HEK293 (cell line): ENCODE data around the gene CACNA1B.
"Not testable (repeated sequence)": the region's sequence is repeated elsewhere in the genome, so short reads cannot be mapped to it uniquely, and the experiment has no call there.

Experiments used
- CTCF ChIA-PET: fragments of 350-600 bp; formaldehyde crosslinking; extraction: SDS; loops from one replicate; lab custom pipeline; 2021; ENCODE audit warnings: antibody characterized with exemption; lab: Yijun Ruan, JAX
- POLR2A ChIA-PET: fragments of 300-600 bp; formaldehyde crosslinking; extraction: SDS; loops from one replicate; lab custom pipeline; 2020; ENCODE audit warnings: antibody characterized with exemption, inconsistent platforms; lab: Yijun Ruan, JAX
- H3K27ac ChIP-seq: fragments of 200-500 bp; sonication (Bioruptor generic); 2 replicates; pipeline ENCODE4 v1.5.1; 2014; ENCODE audit warnings: low read depth, low read length, control low read depth, inconsistent platforms; ENCODE audit errors: extremely low read depth
- H3K36me3 ChIP-seq, 2 experiments: fragments of 200-500 bp in 1 of 2; sonication (Bioruptor generic) in 1 of 2; 1 replicate in 1 of 2; 2 replicates in 1 of 2; pipeline ENCODE4 v1.5.1; 2014 to 2017; ENCODE audit warnings: inconsistent platforms in 2 of 2, low read length in 2 of 2; ENCODE audit not compliant: control insufficient read depth in 2 of 2, insufficient read depth in 1 of 2
- H3K4me1 ChIP-seq: fragments of 200-500 bp; sonication (Bioruptor generic); 2 replicates; pipeline ENCODE4 v1.5.1; 2014; ENCODE audit warnings: mild to moderate bottlenecking, low read length, inconsistent platforms; ENCODE audit not compliant: control insufficient read depth, insufficient read depth
- H3K4me3 ChIP-seq: 2 replicates; pipeline ENCODE4 v1.5.1; 2011; ENCODE audit warnings: low read depth, mild to moderate bottlenecking, control low read depth, low read length, moderate library complexity
- H3K9me3 ChIP-seq: fragments of 200-500 bp; sonication (Bioruptor generic); 2 replicates; pipeline ENCODE4 v1.5.1; 2014; ENCODE audit warnings: low read depth, low read length, inconsistent platforms; ENCODE audit not compliant: control insufficient read depth, insufficient read depth
- ELK4 ChIP-seq: IDR thresholded peaks from 2 replicates; pipeline ENCODE4 v1.6.1; 2011; ENCODE audit warnings: mild to moderate bottlenecking, low read depth, low read length, borderline replicate concordance
- KLF9 ChIP-seq: fragments of 450-650 bp; formaldehyde crosslinking; IDR thresholded peaks from 2 replicates; pipeline ENCODE4 v1.5.1; 2016; ENCODE audit warnings: missing biosample characterization, missing genetic modification characterization, low read depth
- MYNN ChIP-seq: fragments of 450-650 bp; formaldehyde crosslinking; IDR thresholded peaks from 2 replicates; pipeline ENCODE4 v1.5.1; 2016; ENCODE audit warnings: missing biosample characterization, missing genetic modification characterization, borderline replicate concordance
- OSR2 ChIP-seq: fragments of 450-650 bp; formaldehyde crosslinking; IDR thresholded peaks from 2 replicates; pipeline ENCODE4 v1.5.1; 2016; ENCODE audit warnings: missing biosample characterization, missing genetic modification characterization
- PRDM6 ChIP-seq: fragments of 450-650 bp; formaldehyde crosslinking; IDR thresholded peaks from 2 replicates; pipeline ENCODE4 v1.5.1; 2017; ENCODE audit warnings: missing biosample characterization, missing genetic modification characterization
- SCRT1 ChIP-seq: fragments of 450-650 bp; formaldehyde crosslinking; IDR thresholded peaks from 2 replicates; pipeline ENCODE4 v1.5.1; 2016; ENCODE audit warnings: missing biosample characterization, missing genetic modification characterization, borderline replicate concordance
- SP2 ChIP-seq: fragments of 450-650 bp; formaldehyde crosslinking; IDR thresholded peaks from 2 replicates; pipeline ENCODE4 v1.5.1; 2016; ENCODE audit warnings: missing biosample characterization, missing genetic modification characterization
- WT1 ChIP-seq: fragments of 450-650 bp; formaldehyde crosslinking; IDR thresholded peaks from 2 replicates; pipeline ENCODE4 v1.5.1; 2016; ENCODE audit warnings: missing biosample characterization, missing genetic modification characterization
- ZBTB20 ChIP-seq: fragments of 450-650 bp; formaldehyde crosslinking; IDR thresholded peaks from 2 replicates; pipeline ENCODE4 v1.5.1; 2016; ENCODE audit warnings: missing biosample characterization, missing genetic modification characterization
- ZBTB48 ChIP-seq: fragments of 450-650 bp; formaldehyde crosslinking; IDR thresholded peaks from 2 replicates; pipeline ENCODE4 v1.5.1; 2016; ENCODE audit warnings: missing biosample characterization, missing genetic modification characterization
- ZFHX2 ChIP-seq: fragments of 450-650 bp; formaldehyde crosslinking; conservative IDR thresholded peaks from 2 replicates; pipeline ENCODE4 v1.5.1; 2016; ENCODE audit warnings: missing biosample characterization, missing genetic modification characterization
- ZIC2 ChIP-seq: fragments of 450-650 bp; formaldehyde crosslinking; IDR thresholded peaks from 2 replicates; pipeline ENCODE4 v1.5.1; 2016; ENCODE audit warnings: missing biosample characterization, missing genetic modification characterization
- ZNF214 ChIP-seq: fragments of 450-650 bp; formaldehyde crosslinking; IDR thresholded peaks from 2 replicates; pipeline ENCODE4 v1.5.1; 2017; ENCODE audit warnings: missing biosample characterization, mild to moderate bottlenecking, missing genetic modification characterization, borderline replicate concordance
- ZNF311 ChIP-seq: fragments of 450-650 bp; formaldehyde crosslinking; IDR thresholded peaks from 2 replicates; pipeline ENCODE4 v1.5.1; 2017; ENCODE audit warnings: missing biosample characterization, missing genetic modification characterization, borderline replicate concordance
- ZNF394 ChIP-seq: fragments of 450-650 bp; formaldehyde crosslinking; IDR thresholded peaks from 2 replicates; pipeline ENCODE4 v1.5.1; 2016; ENCODE audit warnings: missing biosample characterization, missing genetic modification characterization, mild to moderate bottlenecking, moderate library complexity, borderline replicate concordance
- ZNF416 ChIP-seq: fragments of 450-650 bp; formaldehyde crosslinking; IDR thresholded peaks from 2 replicates; pipeline ENCODE4 v1.5.1; 2016; ENCODE audit warnings: missing biosample characterization, missing genetic modification characterization
- ZNF544 ChIP-seq: fragments of 450-650 bp; formaldehyde crosslinking; IDR thresholded peaks from 2 replicates; pipeline ENCODE4 v1.5.0; 2017; ENCODE audit warnings: missing biosample characterization, missing genetic modification characterization
- ZNF626 ChIP-seq: fragments of 450-650 bp; sonication (Bioruptor Pico); formaldehyde crosslinking; IDR thresholded peaks from 2 replicates; pipeline ENCODE4 v1.5.1; 2018; ENCODE audit warnings: missing biosample characterization, missing genetic modification characterization, inconsistent platforms
- ZNF701 ChIP-seq: fragments of 450-650 bp; formaldehyde crosslinking; IDR thresholded peaks from 2 replicates; pipeline ENCODE4 v1.5.1; 2016; ENCODE audit warnings: missing biosample characterization, missing genetic modification characterization
- ZSCAN18 ChIP-seq: fragments of 450-650 bp; formaldehyde crosslinking; IDR thresholded peaks from 2 replicates; pipeline ENCODE4 v1.5.1; 2016; ENCODE audit warnings: missing biosample characterization, missing genetic modification characterization
- TF ChIP-seq, protein P1 (sequence below): fragments of 450-650 bp; formaldehyde crosslinking; IDR thresholded peaks from 2 replicates; pipeline ENCODE4 v1.5.1; 2016; ENCODE audit warnings: missing biosample characterization, missing genetic modification characterization

The CACNA1B gene

GRCh38 chr9:137881591-137882505, 4.3 kb downstream of the CACNA1B start:
- Histone ChIP-seq H3K9me3 (no peaks in the 10 kb centered on the region), H3K36me3 (no peaks in the 10 kb centered on the region), H3K4me3 (no peak overlapping the region), H3K27ac (no peak overlapping the region), H3K4me1 (no peaks in the 10 kb centered on the region)
- ChIA-PET CTCF (interaction anchor here (0.7 to 1.1 kb wide), 3 partner anchors 116 to 177 kb away, joined by 3 to 5 read pairs (median 3); no protein-coding TSS in a partner anchor), POLR2A (interaction anchor here (1.2 kb wide), 1 partner anchor 18 kb away, joined by 4 read pairs; no protein-coding TSS in a partner anchor)
- TF ChIP-seq ZBTB48 (tag by site-specific recombination) (0 out of 2 replicates have a peak, but pooled peaks have one; percentile 31), MYNN (tag by site-specific recombination) (no peak), KLF9 (tag by site-specific recombination) (peak; percentile 32; the same call in 1 of the 2 replicates), ZFHX2 (tag by site-specific recombination) (peak; percentile 75), ZIC2 (tag by site-specific recombination) (0 out of 2 replicates have a peak, but pooled peaks have one; percentile 24)

- Histone ChIP-seq H3K4me1 (no peaks in the 10 kb centered on the region), H3K4me3 (no peak overlapping the region), H3K36me3 (no peaks in the 10 kb centered on the region), H3K27ac (no peak overlapping the region), H3K9me3 (no peaks in the 10 kb centered on the region)
- ChIA-PET CTCF (interaction anchor here (1.0 kb wide), 1 partner anchor 177 kb away, joined by 3 read pairs; no protein-coding TSS in a partner anchor), POLR2A (interaction anchor here (1.2 kb wide), 1 partner anchor 19 kb away, joined by 4 read pairs; no protein-coding TSS in a partner anchor)
- no peak for TF ChIP-seq SCRT1 (tag by site-specific recombination)
- no peak for TF ChIP-seq ZNF311
- TF ChIP-seq ZNF214 (tag by site-specific recombination): no peak
- no peak for TF ChIP-seq ZNF544
- no peak for TF ChIP-seq OSR2 (tag by site-specific recombination)
- no peak for TF ChIP-seq ZNF701 (tag by site-specific recombination)
- TF ChIP-seq ZNF626 (tag by site-specific recombination): no peak
- TF ChIP-seq KLF9 (tag by site-specific recombination): no peak
- TF ChIP-seq, protein P1, sequence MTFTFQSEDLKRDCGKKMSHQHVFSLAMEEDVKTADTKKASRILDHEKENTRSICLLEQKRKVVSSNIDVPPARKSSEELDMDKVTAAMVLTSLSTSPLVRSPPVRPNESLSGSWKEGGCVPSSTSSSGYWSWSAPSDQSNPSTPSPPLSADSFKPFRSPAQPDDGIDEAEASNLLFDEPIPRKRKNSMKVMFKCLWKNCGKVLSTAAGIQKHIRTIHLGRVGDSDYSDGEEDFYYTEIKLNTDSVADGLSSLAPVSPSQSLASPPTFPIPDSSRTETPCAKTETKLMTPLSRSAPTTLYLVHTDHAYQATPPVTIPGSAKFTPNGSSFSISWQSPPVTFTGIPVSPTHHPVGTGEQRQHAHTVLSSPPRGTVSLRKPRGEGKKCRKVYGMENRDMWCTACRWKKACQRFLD (tag by site-specific recombination): no peak
- TF ChIP-seq ELK4: no peak
- TF ChIP-seq SP2: no peak
- no peak for TF ChIP-seq WT1 (tag by site-specific recombination)
- no peak for TF ChIP-seq ZNF416
- no peak for TF ChIP-seq ZNF394 (tag by site-specific recombination)
- TF ChIP-seq PRDM6 (tag by site-specific recombination): no peak
- TF ChIP-seq ZBTB20 (tag by site-specific recombination): no peak
- TF ChIP-seq ZSCAN18 (tag by site-specific recombination): no peak
These were observed 4.9 kb downstream of the CACNA1B start for GRCh38 chr9:137882506-137882821.

DNA sequence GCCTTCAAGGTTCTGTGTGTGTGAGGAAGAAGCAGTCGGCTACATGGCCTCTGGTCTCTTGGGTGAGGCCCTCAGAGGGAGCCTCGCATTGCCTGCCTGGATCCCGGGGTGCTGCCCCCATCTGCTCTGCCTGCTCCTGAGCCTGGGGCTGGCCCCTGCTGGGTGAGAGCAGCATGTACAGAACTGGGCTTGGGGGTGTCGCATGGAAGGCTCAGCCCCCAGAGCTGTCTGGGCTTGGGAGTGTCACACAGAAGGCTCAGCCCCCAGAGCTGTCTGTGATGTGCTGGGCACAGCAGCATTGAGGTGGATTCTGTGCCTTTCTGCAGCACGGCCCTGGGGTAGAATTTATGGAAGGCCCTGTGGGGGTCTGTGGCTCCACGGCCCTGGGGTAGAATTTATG, 6.4 kb downstream of the CACNA1B start:
- H3K9me3 ChIP-seq, CTCF ChIA-PET, H3K27ac ChIP-seq, H3K4me3 ChIP-seq, POLR2A ChIA-PET, H3K36me3 ChIP-seq, H3K4me1 ChIP-seq: not testable (repeated sequence)
